Forelimb muscle (tissue), 1 donor: ENCODE results near the gene PRKAB2. TPM values are rescaled to one million over a fixed set of nuclear protein-coding genes. Genes with fewer than 3 reads are reported as not detected.
"Not testable (repeated sequence)": the region's sequence is repeated elsewhere in the genome, so short reads cannot be mapped to it uniquely, and the experiment has no call there.

Source experiments
- DNase-seq: peaks from one replicate; pipeline ENCODE4 v3.0.0-alpha.2; 2013; ENCODE audit warnings: low read depth
- polyA plus RNA-seq: library from polyadenylated mRNA; unstranded; fragments of 120-200 nt; gene quantifications from one replicate; pipeline ENCODE4 v1.2.1, GENCODE V29; 2013; ENCODE audit not compliant: insufficient read length

Gene PRKAB2, protein sequence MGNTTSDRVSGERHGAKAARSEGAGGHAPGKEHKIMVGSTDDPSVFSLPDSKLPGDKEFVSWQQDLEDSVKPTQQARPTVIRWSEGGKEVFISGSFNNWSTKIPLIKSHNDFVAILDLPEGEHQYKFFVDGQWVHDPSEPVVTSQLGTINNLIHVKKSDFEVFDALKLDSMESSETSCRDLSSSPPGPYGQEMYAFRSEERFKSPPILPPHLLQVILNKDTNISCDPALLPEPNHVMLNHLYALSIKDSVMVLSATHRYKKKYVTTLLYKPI
- polyA plus RNA-seq: 46.4 TPM

DNA sequence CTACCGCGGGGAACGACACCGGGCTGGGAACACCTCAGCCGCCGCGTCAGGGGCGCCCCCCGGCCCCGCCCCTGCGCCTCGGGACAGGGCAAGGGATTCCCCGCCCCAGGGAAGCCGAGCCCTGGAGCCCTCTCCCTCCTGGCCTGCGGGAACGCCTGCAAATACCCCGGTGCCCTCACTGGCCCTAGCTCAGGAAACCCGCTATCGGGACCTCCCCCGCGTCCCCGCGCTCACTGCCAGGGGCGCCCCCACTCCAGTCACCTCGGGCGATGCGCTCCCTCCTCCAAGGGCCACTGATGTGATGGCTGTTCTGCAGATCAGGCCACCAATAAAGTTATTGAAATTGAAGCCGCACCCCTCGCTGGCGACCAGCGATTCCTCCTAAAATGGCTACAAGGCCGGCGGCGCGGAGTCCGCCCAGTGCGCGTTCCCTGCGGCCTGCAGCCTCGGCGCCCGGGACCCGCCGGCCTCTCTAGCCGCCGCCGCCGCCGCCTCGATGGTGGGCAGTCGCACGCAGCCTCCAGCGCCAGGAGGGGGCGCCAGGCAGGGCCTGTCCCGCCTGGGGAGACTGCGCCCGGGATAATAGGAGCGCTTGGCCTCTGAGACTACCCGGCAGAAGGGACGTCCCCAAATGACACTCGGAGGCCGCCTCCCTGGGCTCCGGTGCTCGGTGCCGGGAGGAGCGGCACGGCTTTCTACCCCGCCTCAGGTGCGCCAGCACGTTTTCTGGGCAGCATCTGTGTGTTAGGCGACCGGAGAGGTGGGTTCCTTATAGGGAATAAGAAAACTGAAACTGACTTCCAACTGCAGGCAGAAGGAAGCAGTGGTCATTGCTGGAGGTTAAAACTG, at the start of gene PRKAB2:
Gene PRKAB2, minus strand, starts transcription at position 303 of the 849 bp plus-strand sequence. CDS start 326 bp downstream, outside the sequence.
- peak; percentile 90 for DNase-seq

DNA sequence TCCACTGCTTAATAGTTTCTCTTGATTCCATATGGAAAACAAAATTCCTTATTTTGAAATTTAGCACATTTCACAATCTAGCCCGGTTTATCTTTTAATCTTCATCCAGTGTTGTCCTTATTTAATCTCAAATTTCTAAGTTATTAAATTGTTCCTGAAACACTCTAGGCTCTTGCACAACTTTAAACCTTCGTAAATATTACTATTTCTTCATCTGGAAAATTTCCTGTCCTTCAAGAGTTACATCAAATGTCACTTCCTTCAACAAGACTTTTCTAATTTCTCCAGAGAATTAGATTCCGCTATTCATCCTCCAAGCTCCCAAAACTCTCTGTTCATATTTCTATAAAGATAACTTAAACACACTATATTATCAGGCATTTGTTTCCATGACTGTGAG, 46.3 kb upstream of the PRKAB2 start:
- DNase-seq: no peak

GRCh38 chr1:147217141-147217540, 44.9 kb upstream of the PRKAB2 start:
- DNase-seq: no peak

DNA sequence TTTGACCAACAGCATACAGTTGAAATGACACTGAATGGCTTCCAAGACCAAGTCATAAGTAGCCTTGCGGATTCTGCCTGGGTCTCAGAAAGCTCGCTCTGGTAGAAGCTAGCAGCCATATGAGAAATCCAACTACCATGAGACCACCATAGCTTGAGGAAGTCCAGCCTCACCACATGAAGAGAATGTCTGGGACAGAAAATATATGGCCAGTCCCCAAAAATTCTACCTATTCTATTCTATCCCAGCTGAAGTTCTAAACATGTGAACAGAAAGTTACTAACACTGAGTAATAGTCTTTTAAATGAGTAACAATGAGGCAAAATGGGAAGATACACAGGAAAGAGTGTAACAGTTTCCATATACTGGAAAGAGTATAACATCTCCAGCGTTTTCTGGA, 43.9 kb upstream of the PRKAB2 start:
- DNase-seq: no peak

DNA sequence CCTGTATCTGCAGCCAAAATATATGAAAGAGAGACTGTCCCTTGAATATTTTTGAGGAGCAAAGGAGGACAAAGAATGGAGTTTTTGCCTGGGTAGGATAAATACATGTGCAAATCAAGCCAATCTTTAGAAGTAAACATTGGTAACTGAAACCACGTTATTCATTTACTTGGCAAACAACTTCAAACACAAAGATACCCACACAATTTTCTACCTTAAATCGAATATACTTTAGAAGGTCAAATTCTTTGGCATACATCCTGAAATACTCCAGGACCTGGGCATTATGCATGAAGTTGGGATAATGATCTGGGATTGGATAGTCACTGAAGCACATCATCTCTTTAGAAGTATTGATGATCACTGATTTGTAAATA, 43.3 kb upstream of the PRKAB2 start:
- no peak for DNase-seq

DNA sequence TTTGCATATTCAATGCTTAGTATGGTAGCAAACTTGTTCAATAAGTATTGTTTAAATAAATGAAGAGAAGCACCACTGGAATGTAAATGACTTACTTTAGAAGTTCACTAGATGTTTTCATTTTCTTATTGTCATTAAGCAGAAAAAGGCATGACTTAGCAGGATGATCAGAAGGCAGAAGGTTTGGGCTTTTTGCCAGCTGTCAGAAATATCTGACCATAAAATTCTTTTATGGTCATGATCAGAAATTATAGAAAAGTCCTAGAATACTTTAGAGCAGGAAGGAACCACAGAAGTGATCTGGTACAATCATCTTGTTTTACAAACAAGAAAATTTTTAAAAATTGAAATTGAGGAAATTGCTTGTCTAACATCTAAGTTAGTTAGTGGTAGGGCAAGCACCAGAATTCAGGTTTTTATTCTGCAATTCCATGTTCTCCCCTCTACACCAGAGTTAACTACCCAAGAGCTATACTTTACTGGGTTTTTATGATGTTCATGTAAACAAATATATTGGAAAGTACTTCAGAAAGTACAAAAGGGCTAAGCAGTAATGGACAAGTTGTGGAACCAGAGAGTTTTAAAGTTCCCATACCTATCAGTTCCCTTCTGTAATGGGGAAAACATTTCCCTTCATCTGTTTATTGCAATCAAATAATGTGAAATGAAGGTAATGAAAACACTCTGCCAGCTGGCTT, 42.7 kb upstream of the PRKAB2 start:
- no peak for DNase-seq

DNA sequence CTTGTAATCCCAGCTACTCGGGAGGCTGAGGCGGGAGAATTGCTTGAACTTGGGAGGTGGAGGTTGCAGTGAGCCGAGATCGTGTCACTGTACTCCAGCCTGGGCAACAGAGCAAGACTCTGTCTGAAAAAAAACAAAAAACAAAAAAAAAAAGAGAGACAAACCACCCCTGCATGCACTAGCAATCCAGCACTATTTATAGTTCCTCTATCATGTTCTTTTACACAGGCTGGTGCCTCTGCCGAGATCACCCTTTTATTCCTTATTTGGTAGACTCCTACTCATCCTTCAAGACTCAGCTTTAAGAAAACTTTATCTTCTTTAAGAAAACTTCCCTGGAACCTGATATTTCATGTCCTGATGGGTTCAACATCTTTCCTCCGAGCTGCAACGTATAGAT, 42.1 kb upstream of the PRKAB2 start:
- no peak for DNase-seq

- DNase-seq: no peak
Observed at GRCh38 chr1:147213271-147213670, 41.0 kb upstream of the PRKAB2 start.

DNA sequence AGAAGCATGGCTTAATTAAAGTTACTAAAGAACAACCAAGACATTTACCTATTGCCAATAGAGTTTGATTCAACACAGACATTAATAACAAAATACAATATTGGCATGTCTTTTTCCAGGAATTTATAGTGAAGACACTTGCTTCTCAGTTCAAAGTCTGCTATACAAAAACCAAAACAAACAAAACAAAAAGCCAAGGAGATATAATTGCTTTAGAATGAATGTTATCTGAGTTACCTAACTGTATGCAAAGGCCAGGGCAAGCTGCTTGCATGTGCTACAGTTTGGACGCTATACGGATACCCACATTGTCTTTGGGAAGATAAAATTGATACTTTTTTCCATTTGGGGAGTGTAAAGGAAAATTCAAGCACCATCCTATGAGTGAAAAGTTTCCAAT, 39.3 kb upstream of the PRKAB2 start:
- no peak for DNase-seq

DNA sequence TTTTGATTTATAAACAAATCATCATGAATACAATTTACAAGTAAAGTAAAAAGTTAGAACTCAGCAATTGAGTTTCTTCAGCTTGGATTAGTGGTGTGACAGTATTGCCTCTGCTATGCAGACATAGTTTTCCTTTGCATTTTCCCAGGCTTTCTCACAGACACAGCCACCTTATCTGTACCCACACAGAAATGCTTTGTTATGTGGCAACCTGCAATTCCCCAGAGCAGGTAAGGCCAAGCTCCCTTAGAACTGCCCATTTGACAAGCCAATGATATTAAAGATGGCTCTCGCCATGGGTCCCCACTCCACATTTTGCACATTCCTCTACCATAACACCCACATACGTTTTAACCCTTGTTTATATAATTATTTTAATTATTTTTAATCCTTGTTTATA, 38.7 kb upstream of the PRKAB2 start:
- DNase-seq: no peak

GRCh38 chr1:147209825-147210821, 37.9 kb upstream of the PRKAB2 start:
- DNase-seq: no peak

DNA sequence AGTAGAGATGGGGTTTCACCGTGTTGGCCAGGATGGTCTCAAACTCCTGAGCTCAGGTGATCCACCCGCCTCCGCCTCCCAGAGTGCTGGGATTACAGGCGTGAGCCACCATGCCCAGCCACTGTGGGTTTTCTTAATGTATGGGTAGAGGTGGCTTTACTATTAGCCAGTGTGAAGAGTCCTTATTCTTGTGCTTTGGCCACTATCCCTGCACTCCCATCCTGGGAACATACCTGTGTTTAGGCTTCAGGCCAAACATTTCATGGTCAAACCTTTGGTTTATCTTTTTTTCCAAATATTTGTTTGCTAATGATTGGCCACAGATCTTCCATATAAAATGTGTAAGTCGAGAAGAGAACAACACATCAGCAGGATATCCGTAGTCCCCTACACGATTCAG, 36.3 kb upstream of the PRKAB2 start:
- no peak for DNase-seq

- no peak for DNase-seq
Observed at GRCh38 chr1:147207192-147207591, 34.9 kb upstream of the PRKAB2 start.

GRCh38 chr1:147204080-147204479, 31.8 kb upstream of the PRKAB2 start:
- DNase-seq: no peak

GRCh38 chr1:147202576-147202975, 30.3 kb upstream of the PRKAB2 start:
- no peak for DNase-seq

GRCh38 chr1:147201786-147202185, 29.5 kb upstream of the PRKAB2 start:
- DNase-seq: no peak

DNA sequence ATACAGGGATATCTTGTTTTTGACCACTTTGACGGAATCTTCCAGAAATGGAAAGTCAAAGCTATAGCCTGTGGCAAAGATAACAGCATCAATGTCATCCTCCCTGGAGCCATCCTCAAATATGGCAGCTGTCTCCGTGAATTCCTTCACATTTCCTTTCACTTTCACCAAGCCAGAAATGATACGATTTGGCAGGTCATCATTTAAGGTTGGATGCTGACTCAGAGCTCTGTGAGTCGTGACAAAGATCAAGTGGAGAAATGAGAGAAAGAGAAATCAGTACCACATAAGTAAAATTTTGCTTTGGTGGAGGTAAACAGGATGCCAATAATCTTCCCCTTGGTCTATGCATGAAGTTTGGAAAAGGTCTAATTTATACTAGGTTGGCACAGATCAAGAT, 29.0 kb upstream of the PRKAB2 start:
- DNase-seq: no peak

DNA sequence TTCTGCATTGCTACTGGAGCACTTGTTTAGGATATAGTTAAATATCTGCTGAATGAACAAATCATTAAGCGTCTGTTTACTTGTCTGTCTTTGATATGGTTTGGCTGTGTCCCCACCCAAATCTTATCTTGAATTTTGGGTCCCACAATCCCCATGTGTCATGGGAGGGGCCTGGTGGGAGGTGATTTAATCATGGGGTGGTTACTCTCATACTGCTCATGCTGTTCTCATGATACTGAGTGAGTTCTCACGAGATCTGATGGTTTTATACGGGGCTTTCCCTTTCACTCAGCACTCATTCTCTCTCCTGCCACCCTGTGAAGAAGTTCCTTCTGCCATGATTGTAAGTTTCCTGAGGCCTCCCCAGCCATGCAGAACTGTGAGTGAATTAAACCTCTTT, 25.1 kb upstream of the PRKAB2 start:
- DNase-seq: not testable (repeated sequence)

GRCh38 chr1:147189514-147189913, 17.2 kb upstream of the PRKAB2 start:
- no peak for DNase-seq

GRCh38 chr1:147185432-147185831, 13.2 kb upstream of the PRKAB2 start:
- no peak for DNase-seq
